Nephron (organoid): ENCODE measurements around the gene TLE1.

Experiments
- H3K27ac Mint-ChIP-seq, 3 experiments: 2 replicates each; pipeline ENCODE4 v1.8.0; 2020; ENCODE audit warnings: mixed read lengths in 3 of 3, mild to moderate bottlenecking in 2 of 3, moderate library complexity in 1 of 3
- H3K27me3 Mint-ChIP-seq: 2 replicates; pipeline ENCODE4 v1.8.0; 2021; ENCODE audit warnings: low read depth, mild to moderate bottlenecking, moderate library complexity, mixed read lengths
- H3K36me3 Mint-ChIP-seq: 2 replicates; pipeline ENCODE4 v1.8.0; 2020; ENCODE audit warnings: low read depth, mixed read lengths
- H3K4me1 Mint-ChIP-seq: 2 replicates; pipeline ENCODE4 v1.8.0; 2020; ENCODE audit warnings: mixed read lengths
- H3K4me3 Mint-ChIP-seq, 3 experiments: 2 replicates each; pipeline ENCODE4 v1.8.0; 2020; ENCODE audit warnings: mild to moderate bottlenecking in 3 of 3, mixed read lengths in 3 of 3, moderate library complexity in 2 of 3
- H3K9me3 Mint-ChIP-seq: 2 replicates; pipeline ENCODE4 v1.8.0; 2020; ENCODE audit warnings: mixed read lengths
- CTCF ChIP-seq, 3 experiments: fragments of 200-600 bp; sonication (generic); IDR thresholded peaks; one replicate each; pipeline ENCODE4 v1.5.0; 2021; ENCODE audit warnings: antibody characterized with exemption in 3 of 3; ENCODE audit not compliant: unreplicated experiment in 3 of 3

The TLE1 gene

GRCh38 chr9:81676395-81676794 lies 13.0 kb downstream of the TLE1 start:
- Mint-ChIP-seq H3K4me3 (no peak overlapping the region), H3K4me1 (peaks cover 53% of the 10 kb centered on the region), H3K9me3 (no peaks in the 10 kb centered on the region), H3K36me3 (peaks cover 87% of the 10 kb centered on the region), H3K27ac (peak overlapping the region in 1 of 3 experiments; percentile 17), H3K27me3 (no peaks in the 10 kb centered on the region)
- TF ChIP-seq CTCF (IDR thresholded peaks at IDR 0.05; ENCODE audit: unreplicated experiment in 3 of 3): no peak

GRCh38 chr9:81673310-81673709 lies 16.0 kb downstream of the TLE1 start:
- no peak for TF ChIP-seq CTCF (IDR thresholded peaks at IDR 0.05; ENCODE audit: unreplicated experiment in 3 of 3)
- Mint-ChIP-seq H3K4me1 (peaks cover 54% of the 10 kb centered on the region), H3K27ac (no peak overlapping the region), H3K9me3 (no peaks in the 10 kb centered on the region), H3K36me3 (peaks cover 82% of the 10 kb centered on the region), H3K27me3 (no peaks in the 10 kb centered on the region), H3K4me3 (no peak overlapping the region)

GRCh38 chr9:81671880-81672280 lies 17.5 kb downstream of the TLE1 start:
- no peaks in the 10 kb centered on the region for H3K9me3 Mint-ChIP-seq
- peaks cover 64% of the 10 kb centered on the region for H3K4me1 Mint-ChIP-seq
- peaks cover 81% of the 10 kb centered on the region for H3K36me3 Mint-ChIP-seq
- no peak for TF ChIP-seq CTCF (IDR thresholded peaks at IDR 0.05; ENCODE audit: unreplicated experiment in 3 of 3)
- H3K27ac Mint-ChIP-seq: peak overlapping the region; percentile 16 to 75 (median 44)
- H3K4me3 Mint-ChIP-seq: peak overlapping the region in 2 of 3 experiments; percentile 10 to 36
- no peaks in the 10 kb centered on the region for H3K27me3 Mint-ChIP-seq

- TF ChIP-seq CTCF (IDR thresholded peaks at IDR 0.05; ENCODE audit: unreplicated experiment in 3 of 3): no peak
- H3K4me3 Mint-ChIP-seq: peak overlapping the region in 2 of 3 experiments; percentile 16 to 23
- H3K9me3 Mint-ChIP-seq: no peaks in the 10 kb centered on the region
- no peaks in the 10 kb centered on the region for H3K27me3 Mint-ChIP-seq
- H3K36me3 Mint-ChIP-seq: peaks cover 77% of the 10 kb centered on the region
- H3K4me1 Mint-ChIP-seq: peaks cover 68% of the 10 kb centered on the region
- H3K27ac Mint-ChIP-seq: peak overlapping the region; percentile 24 to 89 (median 68)
Observed at GRCh38 chr9:81669866-81670265, 19.5 kb downstream of the TLE1 start.

- peak overlapping the region in 1 of 3 experiments; percentile 43 for H3K4me3 Mint-ChIP-seq
Observed at GRCh38 chr9:81669041-81669651, 20.2 kb downstream of the TLE1 start.

More at GRCh38 chr9:81669041-81669651, 20.2 kb downstream of the TLE1 start:
- H3K36me3 Mint-ChIP-seq: peaks cover 76% of the 10 kb centered on the region
- H3K4me1 Mint-ChIP-seq: peaks cover 69% of the 10 kb centered on the region
- no peaks in the 10 kb centered on the region for H3K27me3 Mint-ChIP-seq
- no peaks in the 10 kb centered on the region for H3K9me3 Mint-ChIP-seq
- TF ChIP-seq CTCF (IDR thresholded peaks at IDR 0.05; ENCODE audit: unreplicated experiment in 3 of 3): no peak
- H3K27ac Mint-ChIP-seq: peak overlapping the region; percentile 24 to 89 (median 68)
